Measurements from ENCODE around the gene PPP2R3B. TPM values are rescaled to one million over a fixed set of nuclear protein-coding genes. Genes with fewer than 3 reads are reported as not detected.

Gene PPP2R3B
- polyA plus RNA-seq, 1 donor (not counting 4 experiments of a cell fraction or from before 2014, with no cell fraction given), result 6.6 TPM

GRCh38 chrX:338281-338835, 48.3 kb downstream of the PPP2R3B start:
- no peak for TF ChIP-seq EZH2 (IDR thresholded peaks at IDR 0.05; ENCODE audit: low read length)
- TF ChIP-seq CTCF (optimal IDR thresholded peaks at IDR 0.05 in 1 of 3, IDR thresholded peaks at IDR 0.05 in 1 of 3, conservative IDR thresholded peaks at IDR 0.05 in 1 of 3; ENCODE audit: extremely low read depth in 1 of 3, insufficient read depth in 2 of 3, low read length in 3 of 3), result no peak
- Histone ChIP-seq H3K27me3 (ENCODE audit: control insufficient read depth, extremely low read depth, insufficient read depth, low read length) (no peaks in the 10 kb centered on the region), H3K36me3 (ENCODE audit: control insufficient read depth in 2 of 2, extremely low read depth in 1 of 2, insufficient read depth in 2 of 2, low read length in 2 of 2) (peaks cover 0 to under 1% of the 10 kb centered on the region in 2 experiments), H3K9me1 (ENCODE audit: control insufficient read depth, extremely low read depth, insufficient read depth, low read length) (no peaks in the 10 kb centered on the region), H3K4me2 (ENCODE audit: control insufficient read depth, extremely low read depth, insufficient read depth, low read depth, low read length) (no peak overlapping the region), H3K4me3 (ENCODE audit: control insufficient read depth in 2 of 3, extremely low read depth in 1 of 3, insufficient read depth in 2 of 3, low read depth in 1 of 3, low read length in 3 of 3) (no peak overlapping the region), H3K27ac (ENCODE audit: control insufficient read depth, insufficient read depth, low read length) (no peak overlapping the region), H3K79me2 (ENCODE audit: control insufficient read depth, insufficient read depth, low read length) (no peaks in the 10 kb centered on the region), H4K20me1 (ENCODE audit: control insufficient read depth, extremely low read depth, insufficient read depth, low read length) (no peaks in the 10 kb centered on the region), H3K9me3 (ENCODE audit: control insufficient read depth, low read depth, low read length) (peaks cover 2% of the 10 kb centered on the region), H2AFZ (ENCODE audit: control insufficient read depth, low read length) (no peak overlapping the region), H3K4me1 (ENCODE audit: control insufficient read depth, extremely low read depth, insufficient read depth, low read length) (no peaks in the 10 kb centered on the region), H3K9ac (ENCODE audit: control insufficient read depth, extremely low read depth, insufficient read depth, low read length) (no peak overlapping the region)
- FAIRE-seq (no peak), DNase-seq (ENCODE audit: low read depth, low spot score) (no peak)
- dilution Hi-C loops (cut with MboI; ENCODE audit: extremely low pct_ligation_motif_present, low sequenced_read_pairs), result no loop called here

GRCh38 chrX:337331-337831, 49.3 kb downstream of the PPP2R3B start:
- H3K27me3 ChIP-seq (ENCODE audit: control insufficient read depth, extremely low read depth, insufficient read depth, low read length), result no peaks in the 10 kb centered on the region
- FAIRE-seq (no peak), DNase-seq (ENCODE audit: low read depth, low spot score) (no peak)
- no peaks in the 10 kb centered on the region for H3K4me1 ChIP-seq (ENCODE audit: control insufficient read depth, extremely low read depth, insufficient read depth, low read length)
- dilution Hi-C loops (cut with MboI; ENCODE audit: extremely low pct_ligation_motif_present, low sequenced_read_pairs), result no loop called here
- no peak overlapping the region for H3K27ac ChIP-seq (ENCODE audit: control insufficient read depth, insufficient read depth, low read length)
- peaks cover 2% of the 10 kb centered on the region for H3K9me3 ChIP-seq (ENCODE audit: control insufficient read depth, low read depth, low read length)
- TF ChIP-seq EZH2 (IDR thresholded peaks at IDR 0.05; ENCODE audit: low read length) (no peak), CTCF (optimal IDR thresholded peaks at IDR 0.05 in 1 of 3, IDR thresholded peaks at IDR 0.05 in 1 of 3, conservative IDR thresholded peaks at IDR 0.05 in 1 of 3; ENCODE audit: extremely low read depth in 1 of 3, insufficient read depth in 2 of 3, low read length in 3 of 3) (no peak)
- H2AFZ ChIP-seq (ENCODE audit: control insufficient read depth, low read length), result no peak overlapping the region
- no peak overlapping the region for H3K4me3 ChIP-seq (ENCODE audit: control insufficient read depth in 2 of 3, extremely low read depth in 1 of 3, insufficient read depth in 2 of 3, low read depth in 1 of 3, low read length in 3 of 3)
- no peak overlapping the region for H3K9ac ChIP-seq (ENCODE audit: control insufficient read depth, extremely low read depth, insufficient read depth, low read length)
- peaks cover 0 to 2% of the 10 kb centered on the region in 2 experiments for H3K36me3 ChIP-seq (ENCODE audit: control insufficient read depth in 2 of 2, extremely low read depth in 1 of 2, insufficient read depth in 2 of 2, low read length in 2 of 2)
- H3K4me2 ChIP-seq (ENCODE audit: control insufficient read depth, extremely low read depth, insufficient read depth, low read depth, low read length), result no peak overlapping the region
- H4K20me1 ChIP-seq (ENCODE audit: control insufficient read depth, extremely low read depth, insufficient read depth, low read length), result no peaks in the 10 kb centered on the region
- H3K79me2 ChIP-seq (ENCODE audit: control insufficient read depth, insufficient read depth, low read length), result no peaks in the 10 kb centered on the region
- H3K9me1 ChIP-seq (ENCODE audit: control insufficient read depth, extremely low read depth, insufficient read depth, low read length), result no peaks in the 10 kb centered on the region
